Epithelial cell of proximal tubule (primary cell): ENCODE results near the gene ASTN2. TPM values are rescaled to one million over a fixed set of nuclear protein-coding genes. Genes with fewer than 3 reads are reported as not detected.

Source experiments
- DNase-seq: peaks from one replicate; pipeline ENCODE4 v3.0.0-alpha.2; 2011; ENCODE audit warnings: low read depth
- H3K4me3 ChIP-seq: 2 replicates; pipeline ENCODE4 v1.5.1; 2011; ENCODE audit warnings: low read depth, mild to moderate bottlenecking, low read length
- total RNA-seq: library from RNA; depleted of rRNA; stranded (reverse); fragments of >200 nt; gene quantifications from 2 replicates; pipeline ENCODE4 v1.2.3, GENCODE V29; 2015
- TF ChIP-seq, protein P1 (sequence below): conservative IDR thresholded peaks from 2 replicates; pipeline ENCODE4 v1.5.1; 2012; ENCODE audit warnings: low read depth, mild to moderate bottlenecking, low read length

Gene ASTN2
- total RNA-seq, 1 donor from 2014 or later, result 4.4 TPM

GRCh38 chr9:116525611-116526010 is 889.2 kb downstream of the ASTN2 start:
- TF ChIP-seq, protein P1, sequence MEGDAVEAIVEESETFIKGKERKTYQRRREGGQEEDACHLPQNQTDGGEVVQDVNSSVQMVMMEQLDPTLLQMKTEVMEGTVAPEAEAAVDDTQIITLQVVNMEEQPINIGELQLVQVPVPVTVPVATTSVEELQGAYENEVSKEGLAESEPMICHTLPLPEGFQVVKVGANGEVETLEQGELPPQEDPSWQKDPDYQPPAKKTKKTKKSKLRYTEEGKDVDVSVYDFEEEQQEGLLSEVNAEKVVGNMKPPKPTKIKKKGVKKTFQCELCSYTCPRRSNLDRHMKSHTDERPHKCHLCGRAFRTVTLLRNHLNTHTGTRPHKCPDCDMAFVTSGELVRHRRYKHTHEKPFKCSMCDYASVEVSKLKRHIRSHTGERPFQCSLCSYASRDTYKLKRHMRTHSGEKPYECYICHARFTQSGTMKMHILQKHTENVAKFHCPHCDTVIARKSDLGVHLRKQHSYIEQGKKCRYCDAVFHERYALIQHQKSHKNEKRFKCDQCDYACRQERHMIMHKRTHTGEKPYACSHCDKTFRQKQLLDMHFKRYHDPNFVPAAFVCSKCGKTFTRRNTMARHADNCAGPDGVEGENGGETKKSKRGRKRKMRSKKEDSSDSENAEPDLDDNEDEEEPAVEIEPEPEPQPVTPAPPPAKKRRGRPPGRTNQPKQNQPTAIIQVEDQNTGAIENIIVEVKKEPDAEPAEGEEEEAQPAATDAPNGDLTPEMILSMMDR, result no peak
- no peak overlapping the region for H3K4me3 ChIP-seq
- no peak for DNase-seq

DNA sequence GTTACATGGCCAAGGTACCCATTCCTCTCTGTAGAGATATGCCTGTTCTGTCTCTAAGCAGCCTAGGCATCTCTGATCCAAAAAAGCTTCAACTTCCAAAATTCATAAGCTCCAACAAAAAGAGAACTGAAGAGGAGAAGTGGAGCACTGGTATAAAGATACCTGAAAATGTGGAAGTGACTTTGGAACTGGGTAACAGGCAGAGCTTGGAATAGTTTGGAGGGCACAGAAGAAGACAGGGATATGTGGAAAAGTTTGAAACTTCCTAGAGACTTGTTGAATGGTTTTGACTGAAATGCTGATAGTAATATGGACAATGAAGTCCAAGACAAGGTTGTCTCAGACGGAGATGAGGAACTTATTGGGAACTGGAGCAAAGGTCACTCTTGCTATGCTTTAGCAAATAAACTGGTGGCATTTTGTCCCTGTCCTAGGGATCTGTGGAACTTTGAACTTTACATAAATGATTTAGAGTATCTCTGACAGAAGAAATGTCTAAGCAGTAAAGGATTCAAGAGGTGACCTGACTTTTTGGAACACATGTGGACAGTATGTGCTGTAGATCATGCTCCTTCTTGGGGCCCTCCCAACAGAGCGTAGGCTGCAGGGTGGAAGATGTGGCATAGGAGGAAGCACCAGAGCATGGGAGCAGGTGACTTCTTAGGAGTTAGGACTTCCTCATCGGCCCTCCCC is 889.9 kb downstream of the ASTN2 start:
- H3K4me3 ChIP-seq, result no peak overlapping the region
- no peak for DNase-seq
- TF ChIP-seq, protein P1, result no peak

DNA sequence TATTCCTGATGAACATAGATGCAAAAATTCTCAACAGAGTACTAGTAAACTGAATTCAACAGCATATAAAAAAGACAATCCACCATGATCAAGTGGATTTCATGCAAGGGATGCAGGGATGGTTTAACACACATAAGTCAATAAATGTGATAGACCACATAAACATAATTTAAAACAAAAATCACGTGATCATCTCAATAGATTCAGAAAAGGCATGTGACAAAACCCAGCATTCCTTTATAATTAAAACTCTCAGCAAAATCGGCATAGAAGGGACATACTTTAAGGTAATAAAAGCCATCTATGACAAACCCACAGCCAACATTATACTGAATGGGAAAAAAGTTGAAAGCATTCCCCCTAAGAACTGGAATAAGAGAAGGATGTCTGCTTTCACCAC is 894.6 kb downstream of the ASTN2 start:
- TF ChIP-seq, protein P1, result no peak
- no peak overlapping the region for H3K4me3 ChIP-seq

DNA sequence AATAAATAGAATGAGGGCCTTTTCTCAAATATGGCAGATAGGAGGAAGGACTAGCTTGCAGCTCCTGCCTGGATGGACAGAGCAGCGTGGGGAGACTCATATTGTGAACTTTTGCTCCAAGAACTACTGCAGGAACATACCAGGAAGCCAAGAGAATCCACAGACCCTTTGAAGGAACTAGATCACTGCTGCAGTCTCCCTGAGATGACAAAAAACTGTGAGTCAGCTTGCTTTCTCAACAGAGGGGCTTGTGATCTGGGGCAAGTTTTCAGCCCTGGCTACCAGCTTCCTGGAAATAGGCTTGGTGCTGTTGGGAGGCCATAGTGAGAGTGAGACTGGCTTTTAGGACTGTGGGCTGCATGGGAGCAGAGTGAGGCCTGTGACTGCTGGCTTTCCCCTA is 898.4 kb downstream of the ASTN2 start:
- no peak overlapping the region for H3K4me3 ChIP-seq
- no peak for DNase-seq
- TF ChIP-seq, protein P1, result no peak

More for the DNA sequence above, 894.6 kb downstream of the ASTN2 start:
- DNase-seq, result no peak

DNA sequence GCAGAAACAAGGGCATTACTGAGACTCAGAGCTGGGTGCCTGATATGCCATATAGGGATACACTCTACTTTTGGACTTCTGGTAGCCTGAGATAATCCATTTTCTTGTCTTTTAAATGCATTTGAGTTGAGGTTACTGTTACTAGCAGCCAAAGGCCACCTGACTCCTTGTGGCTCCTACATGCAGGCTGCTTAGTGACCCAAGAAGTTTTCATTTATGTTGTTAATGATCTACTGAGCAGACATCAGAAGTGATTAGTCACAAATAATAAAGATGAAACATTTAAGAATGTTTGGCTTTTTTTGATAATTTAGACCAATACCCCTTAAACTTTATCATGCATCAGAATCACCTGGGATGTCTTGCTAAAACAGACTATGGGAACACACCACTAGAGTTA is 899.3 kb downstream of the ASTN2 start:
- TF ChIP-seq, protein P1, result no peak
- no peak overlapping the region for H3K4me3 ChIP-seq
- no peak for DNase-seq

DNA sequence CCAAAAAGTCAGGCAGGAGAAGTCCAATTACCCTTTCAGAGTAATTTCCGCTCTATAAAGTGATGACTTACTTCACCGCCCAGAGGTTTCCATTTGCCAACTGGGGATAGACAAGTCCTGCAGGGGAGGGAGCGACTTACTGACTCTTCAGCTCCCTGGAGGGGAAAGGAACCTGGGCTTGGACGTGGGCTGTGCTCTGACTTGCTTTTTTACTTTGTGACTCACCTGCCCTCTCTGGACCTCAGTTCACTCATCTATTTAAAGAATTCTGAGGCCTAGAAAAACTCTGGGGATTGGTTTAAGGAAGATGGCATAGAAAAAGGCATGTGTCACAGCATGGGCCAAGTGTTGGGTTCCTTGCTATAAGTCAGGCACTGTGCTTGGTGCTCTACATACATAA is 908.2 kb downstream of the ASTN2 start:
- TF ChIP-seq, protein P1, result no peak
- no peak for DNase-seq

DNA sequence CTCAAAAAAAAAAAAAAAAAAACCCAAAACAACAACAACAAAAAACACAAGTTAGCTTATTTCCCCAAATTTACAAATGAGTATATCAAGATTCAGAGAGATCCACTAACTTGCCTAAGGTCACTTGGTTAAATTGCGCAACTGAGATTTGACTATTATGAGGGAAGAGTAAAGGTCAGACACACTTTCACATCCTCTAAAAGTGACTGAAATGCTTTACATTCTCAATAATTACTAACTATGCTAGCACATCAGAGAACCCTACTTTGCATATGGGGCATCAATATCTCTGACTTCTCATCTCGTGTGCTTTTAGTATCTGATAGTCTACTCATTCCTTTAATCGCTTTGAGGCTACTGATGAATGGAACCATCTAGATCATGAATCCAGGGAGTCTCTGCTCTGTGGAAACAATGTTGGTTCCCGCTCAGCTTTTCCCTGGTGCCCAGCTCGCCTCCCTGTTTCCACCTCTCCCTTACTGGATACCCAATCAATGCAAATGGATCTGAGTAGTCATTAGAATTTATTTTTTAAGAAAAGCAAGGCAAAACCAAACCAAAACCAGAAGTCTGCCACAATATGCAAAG is 909.9 kb downstream of the ASTN2 start:
- no peak for DNase-seq
- TF ChIP-seq, protein P1, result no peak
- no peak overlapping the region for H3K4me3 ChIP-seq

More for the DNA sequence above, 908.2 kb downstream of the ASTN2 start:
- H3K4me3 ChIP-seq, result no peak overlapping the region
